Measurements from ENCODE around the gene CSGALNACT2. TPM values are rescaled to one million over a fixed set of nuclear protein-coding genes. Genes with fewer than 3 reads are reported as not detected.

CSGALNACT2 gene
- total and polyA plus RNA-seq, 11 donors: 2.6 to 17.7 (median 8.8) TPM

DNA sequence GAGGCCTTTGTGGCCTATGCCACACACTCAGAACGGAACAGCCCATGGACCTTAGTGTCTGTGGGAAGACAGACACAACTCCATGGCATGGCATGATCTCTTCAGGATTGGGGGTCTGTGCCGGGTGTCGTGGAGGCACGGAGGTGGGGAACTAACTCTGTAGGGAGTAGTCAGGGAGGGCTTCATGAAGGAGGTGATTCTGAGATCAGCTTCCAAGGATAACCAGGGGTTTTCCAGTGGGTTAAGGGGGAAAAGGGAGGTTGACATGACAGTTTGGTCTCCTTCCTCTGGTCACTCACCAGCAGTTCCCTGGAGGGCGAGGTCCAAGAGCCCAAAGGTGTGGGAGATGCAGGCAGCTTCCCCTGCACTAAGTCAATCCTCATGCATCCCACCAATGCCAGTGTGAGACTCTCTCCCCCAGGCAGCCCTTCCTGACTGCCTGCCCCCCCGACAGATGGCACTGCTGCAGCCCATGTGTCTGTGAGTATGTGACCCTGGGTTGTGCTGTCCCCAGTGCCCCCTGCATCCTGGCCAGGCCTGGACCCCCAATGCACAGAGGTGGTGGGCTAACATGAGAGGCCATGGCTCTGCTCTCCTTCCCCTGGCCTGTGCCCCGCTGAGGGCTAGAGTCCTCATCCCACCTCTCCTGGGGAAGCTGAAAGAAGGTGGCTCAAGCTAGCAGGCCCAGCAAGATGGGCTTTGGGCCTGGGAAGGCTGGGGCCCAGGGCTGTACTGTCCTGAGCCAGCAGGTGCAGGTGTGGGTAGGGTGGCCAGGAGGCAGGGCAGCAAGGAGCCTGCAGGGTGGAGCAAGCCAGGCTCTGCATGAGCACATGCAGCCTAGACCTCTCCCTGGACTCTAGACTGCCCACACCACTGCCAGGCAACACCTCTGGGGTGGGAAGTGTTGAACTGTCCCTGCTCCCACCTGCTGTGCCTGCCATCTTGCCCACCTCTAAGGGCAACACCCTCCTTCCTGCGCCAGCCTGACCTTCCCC lies 88.9 kb downstream of the CSGALNACT2 start:
- TF ChIP-seq, protein P1, sequence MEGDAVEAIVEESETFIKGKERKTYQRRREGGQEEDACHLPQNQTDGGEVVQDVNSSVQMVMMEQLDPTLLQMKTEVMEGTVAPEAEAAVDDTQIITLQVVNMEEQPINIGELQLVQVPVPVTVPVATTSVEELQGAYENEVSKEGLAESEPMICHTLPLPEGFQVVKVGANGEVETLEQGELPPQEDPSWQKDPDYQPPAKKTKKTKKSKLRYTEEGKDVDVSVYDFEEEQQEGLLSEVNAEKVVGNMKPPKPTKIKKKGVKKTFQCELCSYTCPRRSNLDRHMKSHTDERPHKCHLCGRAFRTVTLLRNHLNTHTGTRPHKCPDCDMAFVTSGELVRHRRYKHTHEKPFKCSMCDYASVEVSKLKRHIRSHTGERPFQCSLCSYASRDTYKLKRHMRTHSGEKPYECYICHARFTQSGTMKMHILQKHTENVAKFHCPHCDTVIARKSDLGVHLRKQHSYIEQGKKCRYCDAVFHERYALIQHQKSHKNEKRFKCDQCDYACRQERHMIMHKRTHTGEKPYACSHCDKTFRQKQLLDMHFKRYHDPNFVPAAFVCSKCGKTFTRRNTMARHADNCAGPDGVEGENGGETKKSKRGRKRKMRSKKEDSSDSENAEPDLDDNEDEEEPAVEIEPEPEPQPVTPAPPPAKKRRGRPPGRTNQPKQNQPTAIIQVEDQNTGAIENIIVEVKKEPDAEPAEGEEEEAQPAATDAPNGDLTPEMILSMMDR (IDR thresholded peaks at IDR 0.05): no peak
- intact Hi-C loops (cut with DNase I): no loop called here
- Histone ChIP-seq H3K27me3 (peaks cover 17 to 49% (median 34%) of the 10 kb centered on the region in 9 donors), H3K36me3 (no peaks in the 10 kb centered on the region), H3K9me3 (no peaks in the 10 kb centered on the region), H3K4me3 (no peak overlapping the region), H3K27ac (no peak overlapping the region), H3K4me1 (peaks cover 0 to 17% (median 0%) of the 10 kb centered on the region in 12 donors)
- DNase-seq (peak; percentile 3 to 49 (median 9)), ATAC-seq (no peak)
- 87 to 96% (median 92%) methylated on average over 8 of the region's 8 CpGs for WGBS, 4 donors

DNA sequence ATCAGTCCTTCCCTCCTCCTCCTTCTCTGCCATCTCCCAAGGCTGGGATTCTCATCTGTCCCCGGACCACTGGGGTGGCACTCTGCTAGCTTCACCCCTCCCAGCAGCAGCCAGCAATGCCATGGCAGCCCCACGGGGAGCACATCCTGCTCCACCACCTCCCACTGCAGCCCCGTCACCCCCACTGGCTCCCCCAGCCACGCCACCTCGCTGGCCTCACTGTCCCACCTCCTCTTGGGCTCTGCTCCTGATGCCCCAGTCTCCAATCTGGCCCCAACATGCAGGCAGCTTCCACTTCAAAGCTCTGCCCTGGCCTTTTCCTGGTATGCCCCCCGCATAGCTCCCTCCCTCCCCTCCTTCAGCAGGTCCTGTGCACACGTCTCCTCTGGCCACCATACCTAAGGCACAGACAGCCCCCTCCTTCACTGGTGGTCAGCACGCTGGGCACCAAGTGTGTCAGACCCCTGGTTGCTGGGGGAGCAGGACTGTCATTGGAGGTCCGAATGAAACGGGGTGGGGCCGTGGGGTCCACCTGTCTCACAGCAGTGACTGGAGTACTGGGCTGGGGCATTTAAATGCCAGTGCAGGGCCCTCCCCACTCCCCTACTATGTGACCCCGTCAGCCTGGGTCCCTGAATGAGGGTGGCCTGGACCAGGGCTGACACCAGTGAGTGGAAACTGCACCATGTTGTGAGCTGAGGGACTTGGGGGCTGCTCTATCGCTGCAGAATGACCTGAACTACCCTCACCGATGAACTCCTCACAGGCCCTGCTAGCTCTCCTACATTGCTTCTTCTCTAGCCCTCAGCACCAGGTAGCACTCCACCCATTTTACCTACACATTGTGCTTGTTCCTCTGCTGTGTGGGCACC lies 89.9 kb downstream of the CSGALNACT2 start:
- intact Hi-C loops (cut with DNase I): no loop called here
- H3K9me3 ChIP-seq: no peaks in the 10 kb centered on the region
- peaks cover 17 to 56% (median 34%) of the 10 kb centered on the region in 9 donors for H3K27me3 ChIP-seq
- WGBS, 4 donors: 68 to 74% (median 69%) methylated on average over 13 to 14 of the region's 14 CpGs
- ATAC-seq (no peak), DNase-seq (peak in 4 of 5 donors; percentile 4 to 34 (median 17))
- TF ChIP-seq, protein P1 (IDR thresholded peaks at IDR 0.05): no peak
- no peak for TF ChIP-seq POLR2A (IDR thresholded peaks at IDR 0.05)
- no peaks in the 10 kb centered on the region for H3K36me3 ChIP-seq
- H3K4me3 ChIP-seq: peak overlapping the region in 1 of 12 donors; percentile 57
- peaks cover 0 to 17% (median 0%) of the 10 kb centered on the region in 12 donors for H3K4me1 ChIP-seq
- H3K27ac ChIP-seq: peak overlapping the region in 1 of 12 donors; percentile 27

DNA sequence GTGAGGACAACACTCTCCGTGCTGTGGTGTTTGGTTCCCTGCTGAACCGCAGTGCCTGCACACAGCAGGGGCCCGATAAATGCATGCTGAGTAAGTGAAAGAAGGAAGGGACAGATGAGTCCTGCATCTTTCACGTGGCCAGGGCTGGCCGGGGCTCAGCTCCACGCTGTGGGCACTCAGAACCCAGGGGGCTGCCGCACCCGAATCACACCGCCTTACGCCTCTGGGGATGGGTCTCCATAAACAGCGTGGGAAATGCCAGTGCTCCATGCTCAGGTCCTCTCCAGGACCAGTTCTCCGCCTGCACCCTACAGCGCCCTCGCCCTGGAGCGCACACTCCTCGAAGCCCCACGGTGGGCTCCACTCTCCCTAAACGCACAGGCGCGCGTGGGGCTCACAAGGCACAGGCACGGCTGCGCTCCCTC lies 90.5 kb downstream of the CSGALNACT2 start:
- Histone ChIP-seq H3K4me1 (peaks cover 0 to 17% (median 0%) of the 10 kb centered on the region in 12 donors), H3K4me3 (peak overlapping the region in 11 of 12 donors; percentile 2 to 57 (median 33)), H3K27ac (peak overlapping the region in 1 of 12 donors; percentile 27), H3K9me3 (no peaks in the 10 kb centered on the region), H3K27me3 (peaks cover 17 to 56% (median 34%) of the 10 kb centered on the region in 9 donors), H3K36me3 (no peaks in the 10 kb centered on the region)
- intact Hi-C loops (cut with DNase I): no loop called here
- WGBS, 4 donors: 7 to 12% (median 9%) methylated on average over 19 to 23 of the region's 23 CpGs
- TF ChIP-seq, protein P1 (IDR thresholded peaks at IDR 0.05): no peak
- no peak for TF ChIP-seq POLR2A (IDR thresholded peaks at IDR 0.05)
- DNase-seq (peak in 1 of 5 donors; percentile 4), ATAC-seq (no peak)
